Smooth muscle cell (in vitro differentiated cells): ENCODE measurements around the gene RAB25. TPM values are rescaled to one million over a fixed set of nuclear protein-coding genes. Genes with fewer than 3 reads are reported as not detected.
"Not testable (repeated sequence)": the region's sequence is repeated elsewhere in the genome, so short reads cannot be mapped to it uniquely, and the experiment has no call there.

ENCODE experiments used
- DNase-seq: peaks from one replicate; lab custom pipeline; 2025; ENCODE audit not compliant: unreplicated experiment; lab: John Stamatoyannopoulos, UW
- H2AFZ ChIP-seq: fragments of 200-600 bp; sonication (generic); 2 replicates; pipeline ENCODE4 v1.6.0; 2016; ENCODE audit warnings: antibody characterized with exemption, low read depth, mild to moderate bottlenecking
- H3F3A ChIP-seq: fragments of 200-600 bp; sonication (generic); 2 replicates; pipeline ENCODE4 v1.6.0; 2017; ENCODE audit warnings: antibody characterized with exemption, low read depth
- H3K27ac ChIP-seq: fragments of 200-600 bp; sonication (generic); 2 replicates; pipeline ENCODE4 v1.5.1; 2016; ENCODE audit warnings: low read depth, mild to moderate bottlenecking
- H3K27me3 ChIP-seq: fragments of 200-600 bp; sonication (generic); 2 replicates; pipeline ENCODE4 v1.6.1; 2016; ENCODE audit warnings: low read depth, mild to moderate bottlenecking
- H3K36me3 ChIP-seq: fragments of 200-600 bp; sonication (generic); 2 replicates; pipeline ENCODE4 v1.5.1; 2016; ENCODE audit warnings: low read depth
- H3K4me1 ChIP-seq: fragments of 200-600 bp; sonication (generic); 2 replicates; pipeline ENCODE4 v1.5.1; 2016; ENCODE audit warnings: low read depth
- H3K4me2 ChIP-seq: fragments of 200-600 bp; sonication (generic); 2 replicates; pipeline ENCODE4 v1.6.0; 2016; ENCODE audit warnings: mild to moderate bottlenecking
- H3K4me3 ChIP-seq: fragments of 200-600 bp; sonication (generic); 2 replicates; pipeline ENCODE4 v1.5.1; 2016; ENCODE audit warnings: mild to moderate bottlenecking
- H3K79me2 ChIP-seq: fragments of 200-600 bp; sonication (generic); 2 replicates; pipeline ENCODE4 v1.6.0; 2016; ENCODE audit warnings: low read depth, mild to moderate bottlenecking
- H3K9ac ChIP-seq: fragments of 200-600 bp; sonication (generic); 2 replicates; pipeline ENCODE4 v1.6.0; 2016; ENCODE audit warnings: low read depth
- H3K9me3 ChIP-seq: fragments of 200-600 bp; sonication (generic); replicated peaks from 2 replicates; pipeline ENCODE4 v1.5.1; 2016; ENCODE audit warnings: low read depth
- H4K20me1 ChIP-seq: fragments of 200-600 bp; sonication (generic); 2 replicates; pipeline ENCODE4 v1.6.0; 2016; ENCODE audit warnings: low read depth
- WGBS: methylation state at CpG from one replicate; pipeline ENCODE4 v1.1.7; 2016; ENCODE audit warnings: low lambda C conversion rate; 5-methylcytosine and 5-hydroxymethylcytosine counted together
- polyA plus RNA-seq: library from polyadenylated mRNA; unstranded; fragments of >200 nt; fragmentation: Nextera tagmentation; extraction: Ambion mirVana; gene quantifications from 2 replicates; pipeline ENCODE4 v1.2.1, GENCODE V29; 2016
- total RNA-seq: library from RNA; depleted of rRNA; stranded (reverse); fragments of >200 nt; gene quantifications from 2 replicates; pipeline ENCODE4 v1.2.3, GENCODE V29; 2014
- TF ChIP-seq, protein P1 (sequence below): fragments of 200-600 bp; sonication (generic); IDR thresholded peaks from 2 replicates; pipeline ENCODE4 v1.5.1; 2017; ENCODE audit warnings: borderline replicate concordance, mild to moderate bottlenecking, antibody characterized with exemption; ENCODE audit not compliant: insufficient read depth, poor library complexity, severe bottlenecking

The RAB25 gene
- total and polyA plus RNA-seq, 2 experiments from 2014 or later: 8.9 to 16.8 TPM

DNA sequence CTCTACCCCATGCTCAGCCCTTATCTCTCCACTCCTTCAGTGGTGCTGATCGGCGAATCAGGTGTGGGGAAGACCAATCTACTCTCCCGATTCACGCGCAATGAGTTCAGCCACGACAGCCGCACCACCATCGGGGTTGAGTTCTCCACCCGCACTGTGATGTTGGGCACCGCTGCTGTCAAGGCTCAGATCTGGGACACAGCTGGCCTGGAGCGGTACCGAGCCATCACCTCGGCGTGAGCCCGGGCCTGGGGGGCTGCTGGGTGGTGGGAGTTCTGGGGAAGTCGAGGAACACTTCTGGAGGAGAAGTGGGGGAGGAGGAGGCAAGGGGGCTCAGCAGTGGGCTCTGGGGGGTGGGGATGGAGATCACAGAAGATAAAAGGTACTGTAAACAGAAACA is 4.9 kb downstream of the RAB25 start:
- Histone ChIP-seq H3K27ac (no peak overlapping the region), H3K4me3 (no peak overlapping the region), H4K20me1 (no peaks in the 10 kb centered on the region), H3K9ac (no peak overlapping the region), H3K27me3 (no peaks in the 10 kb centered on the region), H3K4me1 (peaks cover 15% of the 10 kb centered on the region), H3F3A (no peaks in the 10 kb centered on the region), H3K36me3 (no peaks in the 10 kb centered on the region), H3K79me2 (no peaks in the 10 kb centered on the region), H3K9me3 (no peaks in the 10 kb centered on the region), H3K4me2 (no peak overlapping the region), H2AFZ (no peak overlapping the region)
- DNase-seq: no peak
- 89% methylated on average over 15 of the region's 16 CpGs for WGBS
- TF ChIP-seq, protein P1, sequence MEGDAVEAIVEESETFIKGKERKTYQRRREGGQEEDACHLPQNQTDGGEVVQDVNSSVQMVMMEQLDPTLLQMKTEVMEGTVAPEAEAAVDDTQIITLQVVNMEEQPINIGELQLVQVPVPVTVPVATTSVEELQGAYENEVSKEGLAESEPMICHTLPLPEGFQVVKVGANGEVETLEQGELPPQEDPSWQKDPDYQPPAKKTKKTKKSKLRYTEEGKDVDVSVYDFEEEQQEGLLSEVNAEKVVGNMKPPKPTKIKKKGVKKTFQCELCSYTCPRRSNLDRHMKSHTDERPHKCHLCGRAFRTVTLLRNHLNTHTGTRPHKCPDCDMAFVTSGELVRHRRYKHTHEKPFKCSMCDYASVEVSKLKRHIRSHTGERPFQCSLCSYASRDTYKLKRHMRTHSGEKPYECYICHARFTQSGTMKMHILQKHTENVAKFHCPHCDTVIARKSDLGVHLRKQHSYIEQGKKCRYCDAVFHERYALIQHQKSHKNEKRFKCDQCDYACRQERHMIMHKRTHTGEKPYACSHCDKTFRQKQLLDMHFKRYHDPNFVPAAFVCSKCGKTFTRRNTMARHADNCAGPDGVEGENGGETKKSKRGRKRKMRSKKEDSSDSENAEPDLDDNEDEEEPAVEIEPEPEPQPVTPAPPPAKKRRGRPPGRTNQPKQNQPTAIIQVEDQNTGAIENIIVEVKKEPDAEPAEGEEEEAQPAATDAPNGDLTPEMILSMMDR: no peak

DNA sequence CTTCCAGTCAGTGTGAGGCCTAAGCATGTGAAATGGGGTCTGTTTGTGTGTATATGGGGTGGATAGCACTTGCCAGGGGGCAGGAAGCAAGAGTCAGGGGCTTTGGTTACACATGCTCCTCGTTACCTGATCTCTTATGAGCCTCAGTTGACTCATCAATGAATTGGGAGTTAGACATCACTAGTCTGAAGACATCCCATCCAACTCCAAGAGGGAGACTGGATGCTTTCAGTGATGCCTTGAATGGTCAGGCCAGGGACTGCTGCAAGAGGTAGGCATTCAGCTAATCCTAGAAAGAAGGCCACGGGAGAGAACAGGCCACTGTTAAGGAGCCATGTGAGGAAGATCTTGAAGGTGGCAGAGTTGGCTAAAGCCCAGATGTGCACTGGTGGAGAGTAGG is 6.3 kb downstream of the RAB25 start:
- Histone ChIP-seq H3K36me3 (no peaks in the 10 kb centered on the region), H3F3A (no peaks in the 10 kb centered on the region), H3K79me2 (no peaks in the 10 kb centered on the region), H3K4me1 (peaks cover 15% of the 10 kb centered on the region), H3K4me2 (no peak overlapping the region), H3K27me3 (no peaks in the 10 kb centered on the region), H3K9ac (no peak overlapping the region), H3K27ac (no peak overlapping the region), H3K4me3 (no peak overlapping the region), H3K9me3 (no peaks in the 10 kb centered on the region), H2AFZ (no peak overlapping the region), H4K20me1 (peaks cover 2% of the 10 kb centered on the region)
- WGBS: 87% methylated on average over 2 of the region's 2 CpGs
- TF ChIP-seq, protein P1: no peak
- DNase-seq: no peak

DNA sequence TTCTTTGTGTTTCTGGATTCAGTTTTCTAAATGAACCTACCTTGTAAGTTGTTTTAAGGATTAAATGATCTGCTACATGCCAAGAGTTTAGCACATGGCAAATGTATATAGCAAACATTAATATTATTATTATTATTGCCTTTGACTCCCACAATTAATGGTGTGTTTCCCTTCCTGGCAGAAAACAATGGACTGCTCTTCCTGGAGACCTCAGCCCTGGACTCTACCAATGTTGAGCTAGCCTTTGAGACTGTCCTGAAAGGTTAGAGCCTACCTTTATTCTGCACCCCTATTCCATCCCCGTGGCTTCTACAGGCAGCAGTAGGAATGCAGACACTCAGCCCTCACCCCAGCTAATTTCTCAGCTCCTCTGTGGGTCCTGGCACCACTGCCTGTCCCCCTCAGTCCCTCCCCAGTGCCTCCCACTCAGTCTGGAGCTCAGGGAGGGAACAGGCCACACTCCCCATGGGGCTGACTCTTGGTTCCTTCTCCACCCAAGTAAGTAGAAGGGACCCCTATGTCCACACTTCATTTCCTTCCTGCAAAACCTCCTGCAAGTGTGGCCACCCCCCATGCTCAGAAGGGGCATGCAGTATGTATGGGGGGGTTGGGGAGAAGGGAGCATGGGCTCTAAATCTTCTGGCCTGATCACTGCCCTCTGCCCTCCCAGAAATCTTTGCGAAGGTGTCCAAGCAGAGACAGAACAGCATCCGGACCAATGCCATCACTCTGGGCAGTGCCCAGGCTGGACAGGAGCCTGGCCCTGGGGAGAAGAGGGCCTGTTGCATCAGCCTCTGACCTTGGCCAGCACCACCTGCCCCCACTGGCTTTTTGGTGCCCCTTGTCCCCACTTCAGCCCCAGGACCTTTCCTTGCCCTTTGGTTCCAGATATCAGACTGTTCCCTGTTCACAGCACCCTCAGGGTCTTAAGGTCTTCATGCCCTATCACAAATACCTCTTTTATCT is 8.8 kb downstream of the RAB25 start:
- 100% methylated on average over 3 of the region's 3 CpGs for WGBS
- H3K9me3 ChIP-seq: no peaks in the 10 kb centered on the region
- TF ChIP-seq, protein P1: no peak

DNA sequence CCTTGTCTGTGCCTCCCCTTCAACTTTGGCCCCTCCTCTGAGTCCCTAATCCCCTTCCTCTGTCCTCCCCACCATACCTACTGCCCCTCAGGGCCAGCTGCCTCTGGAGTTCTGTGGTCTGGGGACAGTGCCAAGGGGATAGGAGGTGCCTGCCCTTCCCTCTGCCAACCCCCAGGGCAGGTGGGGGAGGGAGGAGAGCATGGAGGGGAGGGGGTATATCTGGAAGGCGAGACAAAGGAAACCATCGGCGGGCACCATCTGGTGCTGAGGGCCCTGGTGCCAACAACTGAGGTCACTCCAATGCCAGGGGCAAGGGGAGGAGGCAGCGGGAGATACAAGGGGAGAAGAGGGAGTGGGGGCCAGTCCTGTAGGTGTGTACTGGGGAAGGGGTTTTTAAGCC is 9.6 kb downstream of the RAB25 start:
- Histone ChIP-seq H3F3A (peaks cover 14% of the 10 kb centered on the region), H3K9me3 (no peaks in the 10 kb centered on the region), H3K36me3 (no peaks in the 10 kb centered on the region), H4K20me1 (peaks cover 31% of the 10 kb centered on the region), H3K79me2 (peaks cover 5% of the 10 kb centered on the region), H3K4me2 (no peak overlapping the region), H3K9ac (no peak overlapping the region), H2AFZ (no peak overlapping the region), H3K4me1 (peaks cover 47% of the 10 kb centered on the region), H3K27me3 (no peaks in the 10 kb centered on the region), H3K27ac (no peak overlapping the region), H3K4me3 (no peak overlapping the region)
- TF ChIP-seq, protein P1: no peak
- no peak for DNase-seq
- 89% methylated on average over 4 of the region's 4 CpGs for WGBS

More for the DNA sequence above, 8.8 kb downstream of the RAB25 start:
- H3K4me1 ChIP-seq: peaks cover 40% of the 10 kb centered on the region
- no peak overlapping the region for H3K9ac ChIP-seq
- H4K20me1 ChIP-seq: peaks cover 23% of the 10 kb centered on the region
- H3F3A ChIP-seq: peaks cover 10% of the 10 kb centered on the region
- H3K27me3 ChIP-seq: no peaks in the 10 kb centered on the region
- no peak overlapping the region for H2AFZ ChIP-seq
- H3K4me2 ChIP-seq: no peak overlapping the region
- DNase-seq: no peak
- no peak overlapping the region for H3K27ac ChIP-seq
- H3K4me3 ChIP-seq: no peak overlapping the region
- H3K36me3 ChIP-seq: no peaks in the 10 kb centered on the region
- no peaks in the 10 kb centered on the region for H3K79me2 ChIP-seq

DNA sequence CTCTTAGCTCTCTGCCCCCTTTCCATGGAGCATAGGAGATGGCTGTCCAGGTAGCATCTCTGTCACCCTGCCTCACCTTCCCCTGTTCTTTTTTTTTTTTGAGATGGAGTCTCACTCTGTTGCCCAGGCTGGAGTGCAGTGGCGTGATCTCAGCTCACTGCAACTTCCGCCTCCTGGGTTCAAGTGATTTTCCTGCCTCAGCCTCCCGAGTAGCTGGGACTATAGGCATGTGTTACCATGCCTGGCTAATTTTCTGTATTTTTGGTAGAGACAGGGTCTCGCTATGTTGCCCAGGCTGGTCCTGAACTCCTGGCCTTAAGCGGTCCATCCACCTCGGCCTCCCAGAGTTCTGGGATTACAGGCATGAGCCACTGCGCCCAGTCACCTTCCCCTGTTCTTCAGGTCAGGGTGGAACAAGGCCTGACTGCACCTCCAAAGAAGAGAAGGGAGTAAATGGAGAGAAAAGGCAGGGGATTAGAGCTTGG is 10.4 kb downstream of the RAB25 start:
- not testable (repeated sequence) for H3K4me2 ChIP-seq, H2AFZ ChIP-seq, H3K27me3 ChIP-seq, H3K9ac ChIP-seq, H3K9me3 ChIP-seq, H3K36me3 ChIP-seq, H3K79me2 ChIP-seq, H3K4me3 ChIP-seq, H3K27ac ChIP-seq, DNase-seq
- Histone ChIP-seq H3K4me1 (peaks cover 50% of the 10 kb centered on the region), H3F3A (peaks cover 18% of the 10 kb centered on the region), H4K20me1 (peaks cover 39% of the 10 kb centered on the region)
- WGBS: 94% methylated on average over 7 of the region's 7 CpGs
